Measurements from ENCODE around the gene NCR2. TPM values are rescaled to one million over a fixed set of nuclear protein-coding genes. Genes with fewer than 3 reads are reported as not detected.

Gene NCR2
- total RNA-seq, 4 donors from 2014 or later = not detected

DNA sequence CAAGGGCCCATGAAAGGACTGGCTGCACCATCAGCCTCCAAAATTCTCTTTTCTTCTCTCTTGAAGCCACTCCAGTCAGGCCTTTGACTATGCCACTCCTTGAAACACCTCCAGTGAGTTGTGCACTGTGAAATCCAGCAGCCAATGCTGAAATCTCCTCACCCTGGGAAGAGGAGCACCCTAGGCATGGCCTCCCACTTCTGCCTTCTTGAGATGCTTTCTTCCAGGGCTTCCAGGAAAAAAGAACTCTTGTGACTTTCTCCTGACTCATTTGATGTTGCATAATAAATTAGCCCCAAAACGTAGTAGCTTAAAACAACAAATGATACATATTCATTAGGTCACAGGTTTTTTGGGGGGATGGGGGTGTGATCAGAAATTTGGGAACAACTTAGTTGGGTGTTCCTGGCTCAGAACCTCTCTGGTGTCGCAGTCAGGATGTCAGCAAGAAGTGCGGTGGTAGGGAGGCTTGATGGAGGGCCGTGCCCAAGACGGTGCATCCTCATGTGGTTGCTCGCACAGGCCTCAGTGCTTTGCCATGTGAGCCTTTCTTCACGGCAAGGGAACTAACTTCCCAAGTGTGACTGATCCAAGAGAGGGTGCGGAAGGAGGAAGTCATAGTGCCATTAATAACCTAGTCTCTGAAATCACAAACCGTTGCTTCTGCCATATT, 12.1 kb downstream of the NCR2 start:
- 80 to 81% methylated on average over 9 of the region's 9 CpGs for WGBS, 2 donors
- H3K4me3 ChIP-seq (ENCODE audit: low read depth, poor library complexity, severe bottlenecking) = no peak overlapping the region
- no peak for TF ChIP-seq POLR2A (IDR thresholded peaks at IDR 0.05)
- TF ChIP-seq, protein P1, sequence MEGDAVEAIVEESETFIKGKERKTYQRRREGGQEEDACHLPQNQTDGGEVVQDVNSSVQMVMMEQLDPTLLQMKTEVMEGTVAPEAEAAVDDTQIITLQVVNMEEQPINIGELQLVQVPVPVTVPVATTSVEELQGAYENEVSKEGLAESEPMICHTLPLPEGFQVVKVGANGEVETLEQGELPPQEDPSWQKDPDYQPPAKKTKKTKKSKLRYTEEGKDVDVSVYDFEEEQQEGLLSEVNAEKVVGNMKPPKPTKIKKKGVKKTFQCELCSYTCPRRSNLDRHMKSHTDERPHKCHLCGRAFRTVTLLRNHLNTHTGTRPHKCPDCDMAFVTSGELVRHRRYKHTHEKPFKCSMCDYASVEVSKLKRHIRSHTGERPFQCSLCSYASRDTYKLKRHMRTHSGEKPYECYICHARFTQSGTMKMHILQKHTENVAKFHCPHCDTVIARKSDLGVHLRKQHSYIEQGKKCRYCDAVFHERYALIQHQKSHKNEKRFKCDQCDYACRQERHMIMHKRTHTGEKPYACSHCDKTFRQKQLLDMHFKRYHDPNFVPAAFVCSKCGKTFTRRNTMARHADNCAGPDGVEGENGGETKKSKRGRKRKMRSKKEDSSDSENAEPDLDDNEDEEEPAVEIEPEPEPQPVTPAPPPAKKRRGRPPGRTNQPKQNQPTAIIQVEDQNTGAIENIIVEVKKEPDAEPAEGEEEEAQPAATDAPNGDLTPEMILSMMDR (IDR thresholded peaks at IDR 0.05) = no peak
- intact Hi-C loops (cut with DNase I; ENCODE audit: low total_unique reads) = no loop called here
- no peak for DNase-seq (ENCODE audit: low spot score in 2 of 2)

DNA sequence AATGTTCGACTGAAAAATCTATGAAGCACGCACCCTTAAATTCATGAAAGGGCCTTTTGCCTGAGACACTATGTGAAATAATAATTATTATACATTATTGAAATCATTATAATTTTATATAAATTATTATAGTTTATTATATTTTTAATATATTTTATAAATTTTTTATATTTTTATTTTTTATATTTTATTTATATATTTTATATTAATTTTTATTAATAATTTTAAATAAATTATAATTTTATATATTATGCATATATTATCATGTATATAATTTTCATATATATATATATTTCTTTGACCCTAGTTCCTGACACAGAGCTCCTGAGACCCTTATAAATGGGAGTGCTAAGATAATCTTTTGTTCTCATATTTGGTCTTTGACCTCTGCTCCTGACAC, 13.5 kb downstream of the NCR2 start:
- 97 to 98% methylated on average over 2 of the region's 2 CpGs for WGBS, 2 donors
- intact Hi-C loops (cut with DNase I; ENCODE audit: low total_unique reads) = no loop called here
- no peak overlapping the region for H3K4me3 ChIP-seq (ENCODE audit: low read depth, poor library complexity, severe bottlenecking)
- TF ChIP-seq POLR2A (IDR thresholded peaks at IDR 0.05) = no peak
- TF ChIP-seq, protein P1 (IDR thresholded peaks at IDR 0.05) = no peak
- DNase-seq (ENCODE audit: low spot score in 2 of 2) = no peak

DNA sequence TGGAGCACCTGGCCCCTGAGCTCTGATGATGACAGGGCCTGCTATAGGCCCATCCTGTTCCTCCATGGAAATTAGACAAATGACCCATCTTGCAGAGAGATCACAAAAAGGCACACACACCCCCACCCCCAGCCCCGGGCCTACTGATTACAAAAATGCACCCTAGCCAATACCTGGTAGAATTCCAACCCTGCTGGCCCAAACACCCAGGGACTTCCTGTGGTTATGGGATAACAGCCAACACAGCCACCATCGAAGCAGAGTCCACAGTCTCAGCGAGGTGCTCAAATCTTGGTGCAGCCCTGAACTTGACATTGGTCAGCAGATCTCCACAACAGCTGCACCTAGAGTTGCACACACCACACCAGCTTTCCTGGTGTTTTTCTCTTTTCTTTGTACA, 17.0 kb downstream of the NCR2 start:
- TF ChIP-seq, protein P1 (IDR thresholded peaks at IDR 0.05) = no peak
- peak in 1 of 2 donors; percentile 34 for DNase-seq (ENCODE audit: low spot score in 2 of 2)
- intact Hi-C loops (cut with DNase I; ENCODE audit: low total_unique reads) = no loop called here
- H3K4me3 ChIP-seq (ENCODE audit: low read depth, poor library complexity, severe bottlenecking) = no peak overlapping the region
- WGBS, 2 donors = 40 to 41% methylated on average over 3 of the region's 3 CpGs

DNA sequence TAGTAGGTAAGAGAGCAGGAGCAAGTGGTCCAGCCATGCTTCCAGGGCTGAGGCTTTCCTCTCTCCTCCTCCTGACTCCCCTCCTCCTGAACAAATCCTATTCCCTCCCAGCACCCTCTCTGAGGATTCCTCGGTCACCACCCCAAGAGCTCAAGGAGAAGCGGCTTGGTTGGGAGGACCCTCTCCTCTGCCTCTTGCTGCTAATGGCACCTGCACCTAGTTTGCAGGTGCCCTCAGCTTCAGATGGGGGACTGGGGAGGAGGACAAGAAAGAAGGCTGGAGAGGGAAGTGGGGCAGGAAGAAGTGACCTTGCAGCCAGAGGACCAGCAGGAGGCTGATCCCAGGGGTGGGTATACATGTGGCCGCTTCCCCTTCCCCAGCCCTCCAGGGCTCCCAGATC, 17.5 kb downstream of the NCR2 start:
- H3K4me3 ChIP-seq (ENCODE audit: low read depth, poor library complexity, severe bottlenecking) = no peak overlapping the region
- intact Hi-C loops (cut with DNase I; ENCODE audit: low total_unique reads) = no loop called here
- DNase-seq (ENCODE audit: low spot score in 2 of 2) = peak in 1 of 2 donors; percentile 31
- 84 to 88% methylated on average over 3 of the region's 3 CpGs for WGBS, 2 donors
- TF ChIP-seq POLR2A (IDR thresholded peaks at IDR 0.05) = no peak
- TF ChIP-seq, protein P1 (IDR thresholded peaks at IDR 0.05) = no peak

DNA sequence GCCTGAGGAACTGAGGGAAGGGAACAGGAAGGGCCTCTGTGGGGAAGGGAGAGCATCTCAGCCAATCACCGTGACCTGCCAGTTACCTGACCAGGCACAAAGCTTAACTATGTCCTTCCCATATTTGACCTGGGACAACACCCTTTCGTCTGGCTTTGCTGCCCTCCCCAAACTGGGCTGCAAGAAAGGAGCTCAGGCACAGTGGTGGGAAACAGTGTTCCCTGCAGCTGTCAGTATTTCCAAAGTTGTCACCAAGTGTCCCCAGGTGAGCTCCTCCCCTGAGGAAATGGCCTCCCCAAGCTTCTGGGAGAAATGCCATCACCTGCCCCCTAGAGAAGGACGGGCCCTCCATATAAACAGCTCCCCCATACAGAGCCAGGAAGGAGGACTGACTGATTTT, 17.9 kb downstream of the NCR2 start:
- no peak for DNase-seq (ENCODE audit: low spot score in 2 of 2)
- intact Hi-C loops (cut with DNase I; ENCODE audit: low total_unique reads) = no loop called here
- no peak for TF ChIP-seq POLR2A (IDR thresholded peaks at IDR 0.05)
- TF ChIP-seq, protein P1 (IDR thresholded peaks at IDR 0.05) = no peak
- H3K4me3 ChIP-seq (ENCODE audit: low read depth, poor library complexity, severe bottlenecking) = no peak overlapping the region
- WGBS, 2 donors = 55 to 67% methylated on average over 3 of the region's 3 CpGs

DNA sequence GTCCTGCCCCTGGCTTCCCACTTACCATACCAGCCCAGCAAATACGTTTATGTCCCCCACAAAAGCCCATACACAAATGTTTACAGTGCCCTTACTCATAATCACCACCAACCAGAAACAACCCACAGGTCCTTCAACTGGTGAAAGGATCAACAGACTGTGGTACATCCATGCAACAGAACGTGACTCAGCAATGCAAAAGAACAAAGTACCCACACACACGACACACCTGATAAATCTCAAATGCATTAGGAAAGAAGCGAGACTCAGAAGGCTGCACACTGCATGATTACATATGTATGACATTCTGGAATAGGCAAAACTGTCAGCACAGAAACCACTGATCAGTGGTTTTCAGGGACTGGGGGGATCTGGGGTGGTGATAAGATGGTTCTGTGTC, 20.5 kb downstream of the NCR2 start:
- TF ChIP-seq, protein P1 (IDR thresholded peaks at IDR 0.05) = no peak
- TF ChIP-seq POLR2A (IDR thresholded peaks at IDR 0.05) = no peak
- WGBS, 2 donors = 67 to 79% methylated on average over 4 of the region's 4 CpGs
- intact Hi-C loops (cut with DNase I; ENCODE audit: low total_unique reads) = no loop called here
- H3K4me3 ChIP-seq (ENCODE audit: low read depth, poor library complexity, severe bottlenecking) = no peak overlapping the region
- no peak for DNase-seq (ENCODE audit: low spot score in 2 of 2)

All from lower leg skin (tissue), 4 donors.